ENCODE data around the gene ZNF782. TPM values are rescaled to one million over a fixed set of nuclear protein-coding genes. Genes with fewer than 3 reads are reported as not detected.

The ZNF782 gene
- total and polyA plus RNA-seq, 2 of the 8 experiments (the other 6 are each of a cell fraction or from before 2014, with no cell fraction given) = 1.4 to 7.4 TPM

GRCh38 chr9:96858670-96859069 lies 4.4 kb upstream of the ZNF782 start:
- H4K20me1 ChIP-seq (replicated peaks in 1 of 2; ENCODE audit: control insufficient read depth in 1 of 2, insufficient read depth in 2 of 2, low read length in 2 of 2) = no peaks in the 10 kb centered on the region
- H3K18ac ChIP-seq (ENCODE audit: extremely low read depth, low read length) = no peak overlapping the region
- no peak overlapping the region for H4K8ac ChIP-seq (ENCODE audit: extremely low read depth, insufficient read depth, low read length)
- H2AK5ac ChIP-seq (ENCODE audit: low read depth, low read length) = no peak overlapping the region
- H3K79me1 ChIP-seq (ENCODE audit: low read depth, low read length) = 0 out of 2 replicates have a peak, but pooled peaks cover 1% of the 10 kb centered on the region
- DNase-seq (ENCODE audit: low read depth in 1 of 2, low spot score in 2 of 2) (no peak), FAIRE-seq (no peak)
- no peak overlapping the region for H2BK120ac ChIP-seq (replicated peaks; ENCODE audit: low read depth, low read length)
- H3K27me3 ChIP-seq (replicated peaks in 1 of 4; ENCODE audit: control insufficient read depth in 3 of 4, extremely low read depth in 1 of 4, insufficient read depth in 3 of 4, low read length in 3 of 4) = no peaks in the 10 kb centered on the region; a peak in 1 of 7 replicates
- H3K14ac ChIP-seq (ENCODE audit: insufficient read length) = no peak overlapping the region
- H2AFZ ChIP-seq (ENCODE audit: low read length) = no peak overlapping the region
- peak overlapping the region; percentile 60; the same call in 1 of the 2 replicates for H2BK12ac ChIP-seq (ENCODE audit: low read depth, low read length)
- peaks cover under 1 to 1% of the 10 kb centered on the region in 2 experiments; a peak in 2 of 4 replicates for H3K79me2 ChIP-seq (ENCODE audit: control insufficient read depth in 1 of 2, insufficient read depth in 2 of 2, low read length in 2 of 2)
- no peak overlapping the region for H3K4ac ChIP-seq (replicated peaks; ENCODE audit: insufficient read length, low read depth, low read length)
- no peak overlapping the region for H3K4me2 ChIP-seq (ENCODE audit: insufficient read depth in 1 of 2, low read depth in 2 of 2, low read length in 2 of 2)
- H3K23ac ChIP-seq (ENCODE audit: insufficient read length) = no peak overlapping the region
- H3K27ac ChIP-seq (ENCODE audit: low read depth, low read length) = no peak overlapping the region
- no peaks in the 10 kb centered on the region for H3K9me3 ChIP-seq (ENCODE audit: insufficient read depth in 2 of 2, low read depth in 1 of 2, low read length in 1 of 2)
- CTCF ChIA-PET (ENCODE audit: partially characterized antibody) = interaction anchor here (0.8 to 8.5 kb wide), 5 partner anchors 8 to 1076 kb away, joined by 3 to 93 read pairs (median 7); no protein-coding TSS in a partner anchor
- no peaks in the 10 kb centered on the region for H3K36me3 ChIP-seq (ENCODE audit: control insufficient read depth in 2 of 4, insufficient read depth in 4 of 4, low read length in 3 of 4)
- peaks cover 2% of the 10 kb centered on the region for H3K23me2 ChIP-seq (ENCODE audit: low read depth, low read length)
- no peak overlapping the region for H2BK15ac ChIP-seq (ENCODE audit: low read length)
- H2BK5ac ChIP-seq (ENCODE audit: low read depth, low read length) = 0 out of 2 replicates have a peak overlapping the region, but pooled peaks have one; percentile 35
- no peak overlapping the region; a peak in 1 of 7 replicates for H3K9ac ChIP-seq (replicated peaks in 1 of 4; ENCODE audit: extremely low read depth in 1 of 4, low read depth in 3 of 4, low read length in 3 of 4)
- H3K56ac ChIP-seq (replicated peaks; ENCODE audit: insufficient read length, low read depth, low read length) = no peak overlapping the region
- peaks cover 0 to 10% (median 9%) of the 10 kb centered on the region in 4 experiments; a peak in 4 of 7 replicates for H3K4me1 ChIP-seq (replicated peaks in 1 of 4; ENCODE audit: control insufficient read depth in 3 of 4, insufficient read depth in 4 of 4, low read length in 3 of 4)
- POLR2A ChIA-PET (ENCODE audit: partially characterized antibody) = interaction anchor here (1.1 to 2.2 kb wide), 3 partner anchors 16 to 362 kb away, joined by 3 to 9 read pairs (median 3); partner anchors contain the start of gene CTSV
- no peak overlapping the region for H4K91ac ChIP-seq (replicated peaks; ENCODE audit: insufficient read length, low read length)
- WGBS, 2 experiments (ENCODE audit: extremely low coverage in 1 of 2, insufficient coverage in 1 of 2, insufficient read length in 1 of 2, insufficient replicate concordance in 2 of 2, low coverage in 1 of 2, low lambda C conversion rate in 2 of 2, missing lambda C conversion rate in 1 of 2) = 89% methylated on average over 8 of the region's 8 CpGs; no CpG with 5 or more reads in 1 of the 2 experiments
- H4K5ac ChIP-seq (ENCODE audit: insufficient read length, low read depth, low read length) = no peak overlapping the region
- no peak overlapping the region for H3K4me3 ChIP-seq (ENCODE audit: extremely low read depth in 1 of 4, insufficient read depth in 2 of 4, low read depth in 3 of 4, low read length in 4 of 4)
- H2BK20ac ChIP-seq (ENCODE audit: low read length) = no peak overlapping the region
- TF ChIP-seq RBBP5 (IDR thresholded peaks at IDR 0.05; ENCODE audit: borderline replicate concordance, low read depth, low read length) = no peak
- TF ChIP-seq, protein P1, sequence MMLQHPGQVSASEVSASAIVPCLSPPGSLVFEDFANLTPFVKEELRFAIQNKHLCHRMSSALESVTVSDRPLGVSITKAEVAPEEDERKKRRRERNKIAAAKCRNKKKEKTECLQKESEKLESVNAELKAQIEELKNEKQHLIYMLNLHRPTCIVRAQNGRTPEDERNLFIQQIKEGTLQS (IDR thresholded peaks at IDR 0.05; ENCODE audit: insufficient read depth, low read depth, low read length) = no peak
- TF ChIP-seq YY1 (IDR thresholded peaks at IDR 0.05; ENCODE audit: low read depth, low read length) = no peak
- no peak for TF ChIP-seq CEBPB (IDR thresholded peaks at IDR 0.05; ENCODE audit: low read depth, low read length)
- peak; percentile 59; the same call in 1 of the 2 replicates for TF ChIP-seq BACH1 (IDR thresholded peaks at IDR 0.05; ENCODE audit: low read length)
- no peak for TF ChIP-seq SP1 (IDR thresholded peaks at IDR 0.05; ENCODE audit: low read depth, low read length)
- no peak for TF ChIP-seq PHF8 (conservative IDR thresholded peaks at IDR 0.05; ENCODE audit: low read depth, low read length)
